Measurements from ENCODE around the gene BACE2.

DNA sequence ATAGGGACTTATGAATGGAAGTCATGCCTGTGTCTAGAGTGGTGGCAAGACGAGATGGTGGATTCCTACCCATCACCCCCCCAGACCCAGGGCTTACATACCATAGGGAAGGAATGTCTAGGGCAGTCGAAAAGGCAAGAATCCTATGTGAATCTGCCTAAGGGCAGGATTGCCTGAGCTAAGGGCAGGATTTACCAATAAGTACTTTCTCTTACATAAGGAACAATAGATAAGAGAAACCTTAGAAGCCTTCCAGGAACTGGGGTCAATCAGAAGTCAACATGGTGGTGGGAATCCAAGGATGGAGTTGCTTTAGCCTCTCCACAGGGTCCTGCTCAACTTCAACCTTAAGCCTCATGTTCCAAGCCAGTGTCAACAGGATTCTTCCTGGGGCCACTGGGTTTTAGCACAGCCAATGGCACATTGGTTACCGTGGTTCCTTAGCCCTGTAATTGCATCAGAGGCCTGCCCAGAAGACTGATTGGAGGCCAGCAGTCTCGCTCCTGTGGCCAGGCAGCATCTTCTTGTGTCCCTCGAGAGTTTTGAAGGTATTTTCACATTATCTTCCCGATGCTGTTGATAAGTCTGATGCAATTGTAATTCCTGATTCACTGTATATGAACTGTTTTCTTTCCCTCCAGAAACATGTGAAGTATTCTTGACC, 20.7 kb downstream of the BACE2 start:
- TF ChIP-seq ZFP36 (IDR thresholded peaks at IDR 0.05; ENCODE audit: borderline replicate concordance, partially characterized antibody) = no peak
- TF ChIP-seq CTCF (IDR thresholded peaks at IDR 0.05) = no peak
- no peak for TF ChIP-seq MAZ (IDR thresholded peaks at IDR 0.05; ENCODE audit: borderline replicate concordance, low read depth, low read length)
- no peak for TF ChIP-seq RAD21 (conservative IDR thresholded peaks at IDR 0.05 in 1 of 2, IDR thresholded peaks at IDR 0.05 in 1 of 2)
- no peak for TF ChIP-seq MYC (IDR thresholded peaks at IDR 0.05; ENCODE audit: borderline replicate concordance, low read length)
- no peak for TF ChIP-seq RCOR1 (IDR thresholded peaks at IDR 0.05; ENCODE audit: low read depth, low read length)
- no peak for TF ChIP-seq JUNB (IDR thresholded peaks at IDR 0.05)
- no peak for TF ChIP-seq POLR2A (IDR thresholded peaks at IDR 0.05; ENCODE audit: low read length)
